Measurements from ENCODE around the gene TGM5. TPM values are rescaled to one million over a fixed set of nuclear protein-coding genes. Genes with fewer than 3 reads are reported as not detected.
"Not testable (repeated sequence)": the region's sequence is repeated elsewhere in the genome, so short reads cannot be mapped to it uniquely, and the experiment has no call there.

TGM5 gene
- total RNA-seq, 2 donors from 2014 or later = 0.95 to 2.0 TPM

DNA sequence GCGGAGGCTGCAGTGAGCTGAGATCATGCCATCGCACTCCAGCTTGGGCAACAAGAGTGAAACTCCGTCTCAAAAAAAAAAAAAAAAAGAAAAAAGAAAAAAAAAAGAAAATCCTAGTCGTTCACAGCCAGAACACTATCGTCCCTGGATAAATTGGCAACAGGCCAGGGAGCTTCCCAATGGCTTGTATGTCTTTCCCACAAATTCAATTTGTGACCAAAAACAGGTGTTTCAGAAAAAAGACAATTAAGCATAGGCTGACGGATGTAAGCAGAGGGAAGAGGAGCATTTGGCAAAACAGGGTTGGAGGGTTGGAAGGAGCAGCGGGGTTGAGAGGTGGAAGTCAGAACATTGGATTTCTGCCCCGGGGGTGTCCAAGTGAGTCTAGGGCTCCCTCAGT, 54.4 kb downstream of the TGM5 start:
- Mint-ChIP-seq H3K27ac (no peak overlapping the region), H3K4me1 (ENCODE audit: low read depth in 2 of 2) (no peaks in the 10 kb centered on the region), H3K36me3 (no peaks in the 10 kb centered on the region), H3K9me3 (no peaks in the 10 kb centered on the region), H3K4me3 (no peak overlapping the region), H3K27me3 (peaks cover 6 to 14% of the 10 kb centered on the region in 2 donors)
- ATAC-seq = no peak
- no peak for DNase-seq (ENCODE audit: low spot score)

DNA sequence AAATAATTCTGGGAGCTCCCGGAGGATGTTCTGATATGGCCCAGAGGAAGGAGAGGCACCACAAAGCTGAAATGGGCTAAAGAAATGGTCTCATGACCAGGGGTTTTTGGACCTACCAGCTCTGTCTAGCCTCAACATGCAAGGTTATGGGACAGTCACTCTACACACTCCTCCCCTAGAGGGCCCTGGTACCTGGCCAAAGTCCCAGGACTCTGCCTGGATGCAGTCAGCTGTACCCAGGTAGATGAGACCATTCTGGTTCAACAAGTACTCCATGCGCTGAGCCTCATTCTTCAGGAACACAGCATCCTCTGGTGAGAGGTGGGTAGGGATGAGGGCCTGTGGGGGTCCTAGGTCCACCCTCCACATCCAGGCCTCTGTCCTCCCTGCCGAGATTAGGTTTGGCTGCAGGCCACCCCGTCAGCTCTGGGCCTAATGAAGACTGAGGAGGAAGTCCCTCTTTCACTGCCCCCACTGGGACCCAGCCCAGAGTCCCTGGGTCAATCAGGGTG, 55.4 kb downstream of the TGM5 start:
- H3K9me3 Mint-ChIP-seq = no peaks in the 10 kb centered on the region
- H3K27me3 Mint-ChIP-seq = peaks cover 6 to 14% of the 10 kb centered on the region in 2 donors
- no peak overlapping the region for H3K4me3 Mint-ChIP-seq

GRCh38 chr15:43210807-43211206, 55.9 kb downstream of the TGM5 start:
- H3K27ac Mint-ChIP-seq = peak overlapping the region in 1 of 2 donors; percentile 44
- H3K4me3 Mint-ChIP-seq = no peak overlapping the region
- no peak for ATAC-seq
- DNase-seq (ENCODE audit: low spot score) = no peak
- H3K9me3 Mint-ChIP-seq = no peaks in the 10 kb centered on the region
- no peaks in the 10 kb centered on the region for H3K4me1 Mint-ChIP-seq (ENCODE audit: low read depth in 2 of 2)
- peaks cover 8 to 14% of the 10 kb centered on the region in 2 donors for H3K27me3 Mint-ChIP-seq
- H3K36me3 Mint-ChIP-seq = no peaks in the 10 kb centered on the region

More for the DNA sequence above, 55.4 kb downstream of the TGM5 start:
- no peak for DNase-seq (ENCODE audit: low spot score)
- Mint-ChIP-seq H3K36me3 (no peaks in the 10 kb centered on the region), H3K4me1 (ENCODE audit: low read depth in 2 of 2) (no peaks in the 10 kb centered on the region), H3K27ac (peak overlapping the region in 1 of 2 donors; percentile 44)
- no peak for ATAC-seq

DNA sequence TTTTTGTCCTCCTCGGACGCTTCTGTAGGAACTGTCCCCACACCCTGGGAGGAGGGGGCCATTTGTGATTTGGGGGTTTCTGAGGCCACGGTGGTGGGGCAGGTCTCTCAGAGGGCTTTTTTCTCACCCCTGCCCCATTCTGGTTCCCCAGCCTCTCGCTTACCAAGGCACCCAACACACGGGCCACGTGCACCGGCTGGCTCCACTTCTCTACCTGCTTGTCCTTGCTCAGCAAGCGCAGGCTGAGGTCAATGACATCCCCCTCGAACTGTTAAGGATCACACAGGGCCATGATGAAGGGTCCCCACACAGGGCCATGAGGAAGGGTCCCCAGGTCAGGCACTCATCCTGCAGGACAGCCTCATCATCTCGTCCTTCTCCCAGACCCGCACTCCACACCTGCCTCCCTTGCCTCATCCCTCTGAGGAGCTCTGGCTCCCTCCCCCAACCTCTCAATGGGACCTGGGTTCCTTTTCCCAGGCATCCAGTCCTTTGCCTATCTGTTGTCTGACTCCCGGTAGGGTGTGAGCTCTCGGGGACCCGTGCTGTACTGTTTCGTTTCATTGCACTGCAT, 56.5 kb downstream of the TGM5 start:
- H3K27ac Mint-ChIP-seq = peak overlapping the region in 1 of 2 donors; percentile 44
- no peaks in the 10 kb centered on the region for H3K36me3 Mint-ChIP-seq
- H3K27me3 Mint-ChIP-seq = peaks cover 9 to 14% of the 10 kb centered on the region in 2 donors
- ATAC-seq (no peak), DNase-seq (ENCODE audit: low spot score) (no peak)
- no peak overlapping the region for H3K4me3 Mint-ChIP-seq
- H3K9me3 Mint-ChIP-seq = no peaks in the 10 kb centered on the region
- no peaks in the 10 kb centered on the region for H3K4me1 Mint-ChIP-seq (ENCODE audit: low read depth in 2 of 2)

- H3K9me3 Mint-ChIP-seq = no peaks in the 10 kb centered on the region
- peaks cover 12 to 14% of the 10 kb centered on the region in 2 donors for H3K27me3 Mint-ChIP-seq
- H3K27ac Mint-ChIP-seq = no peak overlapping the region
- H3K4me1 Mint-ChIP-seq (ENCODE audit: low read depth in 2 of 2) = peaks cover 4% of the 10 kb centered on the region in 2 donors
- no peaks in the 10 kb centered on the region for H3K36me3 Mint-ChIP-seq
- H3K4me3 Mint-ChIP-seq = no peak overlapping the region
- DNase-seq (ENCODE audit: low spot score) = no peak
- no peak for ATAC-seq
Measured at GRCh38 chr15:43209059-43209824, 57.5 kb downstream of the TGM5 start.

DNA sequence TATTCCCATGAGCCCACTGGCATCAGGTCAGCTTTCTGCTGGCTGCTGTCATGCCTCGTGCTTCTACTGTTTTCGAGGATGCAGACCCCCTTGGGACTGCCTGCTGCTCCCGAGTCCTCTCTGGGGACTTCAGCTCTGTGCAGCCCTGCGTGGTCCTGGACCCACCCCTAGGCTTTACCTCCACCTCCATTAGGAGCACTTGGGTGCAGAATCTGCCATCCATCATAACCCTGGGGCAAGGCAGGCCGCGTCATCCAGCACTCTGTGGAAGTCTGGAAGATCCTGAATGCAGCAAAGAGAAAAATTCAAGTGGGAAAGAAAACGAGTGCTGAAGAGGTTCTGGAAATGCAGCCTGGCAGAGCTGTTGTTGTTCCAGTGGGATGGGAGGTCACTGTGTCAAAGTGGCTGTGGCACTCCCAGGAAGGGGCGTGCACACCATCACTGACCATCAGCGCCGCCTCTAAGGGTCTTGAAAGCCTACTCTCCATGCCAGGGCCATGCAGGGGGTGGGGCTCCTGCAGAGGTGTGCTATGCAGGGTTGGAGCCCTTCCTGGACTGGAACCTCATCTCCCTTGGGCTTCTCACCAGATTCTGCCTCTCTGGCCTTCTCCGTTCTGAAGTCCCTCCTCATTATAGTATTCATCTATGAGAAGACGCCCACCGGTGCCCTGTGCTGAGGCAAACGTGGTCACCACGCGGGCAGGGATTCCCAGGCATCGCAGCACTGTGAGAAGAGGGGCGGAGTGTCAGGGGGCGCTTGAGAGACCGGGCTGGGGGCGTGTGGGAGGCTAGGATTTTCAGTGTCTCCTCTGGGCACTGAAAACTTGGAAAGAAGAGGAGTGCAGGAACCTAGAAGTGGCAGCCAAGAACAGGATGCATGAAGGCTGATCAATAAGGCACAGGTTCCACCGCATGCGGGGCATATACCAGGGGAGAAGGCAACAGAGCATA, 58.4 kb downstream of the TGM5 start:
- H3K27ac Mint-ChIP-seq = no peak overlapping the region
- no peak overlapping the region for H3K4me3 Mint-ChIP-seq
- H3K27me3 Mint-ChIP-seq = peaks cover 14% of the 10 kb centered on the region in 2 donors
- no peaks in the 10 kb centered on the region for H3K9me3 Mint-ChIP-seq
- H3K4me1 Mint-ChIP-seq (ENCODE audit: low read depth in 2 of 2) = peaks cover 7% of the 10 kb centered on the region in 2 donors
- no peaks in the 10 kb centered on the region for H3K36me3 Mint-ChIP-seq
- DNase-seq (ENCODE audit: low spot score) (no peak), ATAC-seq (no peak)

DNA sequence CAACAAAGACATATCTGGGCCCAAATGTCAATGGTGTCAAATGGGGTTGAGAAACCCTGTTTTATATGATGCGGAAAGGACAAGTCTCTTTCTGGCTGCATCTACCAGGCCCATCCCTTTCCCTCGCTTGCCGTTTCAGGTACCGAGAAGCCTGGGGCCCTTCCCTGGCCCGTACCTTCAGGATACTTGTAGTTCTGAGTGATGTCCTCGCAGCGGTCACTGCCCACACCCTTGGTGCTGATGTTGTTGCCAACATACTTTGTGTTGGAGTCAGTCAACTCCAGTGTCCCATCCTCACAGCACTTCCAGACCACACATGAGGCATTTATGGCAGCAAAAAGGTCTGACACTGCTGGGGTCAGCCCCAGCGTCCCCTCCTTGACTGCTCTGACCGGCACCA, 59.7 kb downstream of the TGM5 start:
- Mint-ChIP-seq H3K4me1 (ENCODE audit: low read depth in 2 of 2) (peaks cover 7% of the 10 kb centered on the region in 2 donors), H3K9me3 (no peaks in the 10 kb centered on the region), H3K4me3 (no peak overlapping the region), H3K27me3 (peaks cover 14% of the 10 kb centered on the region in 2 donors), H3K27ac (no peak overlapping the region), H3K36me3 (no peaks in the 10 kb centered on the region)
- no peak for ATAC-seq
- DNase-seq (ENCODE audit: low spot score) = no peak

GRCh38 chr15:43206054-43206453, 60.7 kb downstream of the TGM5 start:
- Mint-ChIP-seq H3K27me3 (peaks cover 14% of the 10 kb centered on the region in 2 donors), H3K9me3 (no peaks in the 10 kb centered on the region), H3K27ac (no peak overlapping the region), H3K4me3 (no peak overlapping the region), H3K36me3 (no peaks in the 10 kb centered on the region), H3K4me1 (ENCODE audit: low read depth in 2 of 2) (peaks cover 7% of the 10 kb centered on the region in 2 donors)
- no peak for DNase-seq (ENCODE audit: low spot score)
- ATAC-seq = no peak

DNA sequence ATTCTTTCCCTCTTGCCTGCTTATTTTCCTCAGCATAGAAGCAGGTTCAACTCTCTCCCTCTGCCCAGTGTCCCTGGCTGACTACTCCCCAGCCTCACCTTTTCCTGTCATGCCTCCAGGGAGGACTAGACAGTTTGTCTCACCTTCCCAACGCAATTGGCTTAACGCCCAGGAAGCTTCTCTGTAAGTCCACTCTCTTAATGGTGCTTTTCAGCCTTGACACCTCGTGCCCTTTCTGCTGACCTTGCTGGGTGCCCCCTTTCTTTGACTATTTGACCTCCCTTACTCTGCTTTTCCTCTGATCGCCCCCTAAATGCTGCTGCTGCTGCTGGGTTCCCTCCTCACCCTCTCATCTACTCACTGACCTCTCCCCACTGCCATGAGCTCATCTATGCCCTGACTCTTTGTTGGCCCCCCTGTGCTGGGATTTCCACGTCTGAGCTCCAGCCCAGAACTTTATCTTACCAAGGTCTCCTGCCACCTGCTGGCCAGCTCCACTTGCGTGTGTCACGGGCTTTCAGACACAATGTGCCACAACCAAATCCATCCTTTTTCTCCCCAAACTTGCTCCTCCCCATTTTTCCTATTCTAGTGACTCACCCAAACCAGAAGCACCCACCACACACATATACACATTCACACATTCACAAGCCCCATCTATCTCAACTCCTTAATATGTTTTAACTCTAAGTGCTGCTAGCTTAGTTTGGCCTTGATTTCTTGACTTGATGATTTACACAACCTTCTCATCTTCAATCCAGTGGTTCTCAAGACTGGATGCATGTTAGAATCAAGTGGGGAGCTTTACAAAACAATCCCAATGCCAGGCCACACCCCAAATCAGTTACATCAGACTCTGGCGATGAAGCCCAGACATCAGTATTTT, 62.5 kb downstream of the TGM5 start:
- ATAC-seq = peak in 1 of 2 donors; percentile 46
- H3K27ac Mint-ChIP-seq = no peak overlapping the region
- H3K4me1 Mint-ChIP-seq (ENCODE audit: low read depth in 2 of 2) = peaks cover 7% of the 10 kb centered on the region in 2 donors
- peaks cover 14% of the 10 kb centered on the region in 2 donors for H3K27me3 Mint-ChIP-seq
- no peak overlapping the region for H3K4me3 Mint-ChIP-seq
- no peaks in the 10 kb centered on the region for H3K36me3 Mint-ChIP-seq
- no peak for DNase-seq (ENCODE audit: low spot score)
- no peaks in the 10 kb centered on the region for H3K9me3 Mint-ChIP-seq

DNA sequence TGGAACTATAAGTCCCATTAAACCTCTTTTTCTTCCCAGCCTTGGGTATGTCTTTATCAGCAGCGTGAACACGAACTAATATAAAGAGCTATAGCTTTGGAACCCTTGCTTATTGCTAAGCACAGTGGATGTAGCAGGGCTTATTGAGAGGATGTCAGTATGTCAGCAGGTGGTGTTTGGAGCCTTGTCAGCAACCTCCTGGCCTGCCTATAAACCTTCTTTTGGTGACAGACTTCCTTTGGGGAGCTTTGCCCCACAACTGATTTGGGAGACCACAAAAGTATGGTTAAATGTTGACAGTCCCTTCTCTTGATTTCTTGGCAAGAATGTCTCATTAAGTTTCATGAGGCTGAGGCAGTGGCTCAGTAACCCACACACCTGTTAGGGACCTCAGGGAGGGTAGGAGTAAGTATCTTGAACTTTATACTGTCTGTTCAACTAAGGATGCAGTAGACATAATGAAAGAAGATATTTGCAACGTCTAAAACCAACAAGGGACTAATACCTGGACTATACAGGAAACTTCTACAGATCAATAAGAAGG, 66.7 kb downstream of the TGM5 start:
- Mint-ChIP-seq H3K27me3 (peaks cover 0 to 5% of the 10 kb centered on the region in 2 donors), H3K27ac (no peak overlapping the region), H3K9me3 (no peaks in the 10 kb centered on the region), H3K4me3 (no peak overlapping the region), H3K4me1 (ENCODE audit: low read depth in 2 of 2) (peaks cover 7 to 11% of the 10 kb centered on the region in 2 donors), H3K36me3 (peaks cover 17% of the 10 kb centered on the region)
- DNase-seq (ENCODE audit: low spot score) (no peak), ATAC-seq (no peak)

DNA sequence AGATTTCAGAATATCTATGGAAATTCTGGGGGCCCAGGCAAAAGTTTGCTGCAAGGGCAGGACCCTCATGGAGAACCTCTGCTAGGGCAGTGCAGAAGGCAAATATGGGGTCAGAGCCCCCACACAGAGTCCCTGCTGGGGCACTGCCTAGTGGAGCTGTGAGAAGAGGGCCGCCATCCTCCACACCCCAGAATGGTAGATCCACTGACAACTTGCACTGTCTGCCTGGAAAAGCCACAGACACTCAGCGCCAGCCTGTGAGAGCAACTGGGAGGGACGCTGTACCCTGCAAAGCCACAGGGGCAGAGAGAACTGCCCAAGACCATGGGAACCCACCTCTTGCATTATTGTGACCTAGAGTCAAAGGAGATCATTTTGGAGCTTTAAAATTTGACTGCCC, 67.7 kb downstream of the TGM5 start:
- peaks cover under 1 to 4% of the 10 kb centered on the region in 2 donors for H3K4me1 Mint-ChIP-seq (ENCODE audit: low read depth in 2 of 2)
- no peak for DNase-seq (ENCODE audit: low spot score)

DNA sequence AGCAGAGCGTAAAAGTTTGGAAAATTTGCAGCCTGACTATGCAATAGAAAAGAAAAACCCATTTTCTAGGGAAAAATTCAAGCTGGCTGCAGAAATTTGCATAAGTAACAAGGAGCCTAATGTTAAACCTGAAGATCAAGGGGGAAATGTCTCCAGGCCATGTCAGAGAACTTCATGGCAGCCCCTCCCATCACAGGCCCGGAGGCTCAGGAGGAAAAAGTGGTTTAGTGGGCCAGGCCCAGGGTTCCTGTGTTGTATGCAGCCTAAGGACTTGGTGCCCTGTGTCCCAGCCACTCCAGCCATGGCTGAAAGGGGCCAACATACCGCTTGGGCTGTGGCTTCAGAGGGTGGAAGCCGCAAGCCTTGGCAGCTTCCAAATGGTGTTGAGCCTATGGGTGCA, 68.2 kb downstream of the TGM5 start:
- not testable (repeated sequence) for ATAC-seq; H3K27me3 Mint-ChIP-seq; H3K27ac Mint-ChIP-seq; H3K4me1 Mint-ChIP-seq (ENCODE audit: low read depth in 2 of 2); H3K9me3 Mint-ChIP-seq; H3K4me3 Mint-ChIP-seq; DNase-seq (ENCODE audit: low spot score)
- peaks cover 27% of the 10 kb centered on the region for H3K36me3 Mint-ChIP-seq

More for the DNA sequence above, 67.7 kb downstream of the TGM5 start:
- Mint-ChIP-seq H3K4me3 (no peak overlapping the region), H3K36me3 (peaks cover 27% of the 10 kb centered on the region), H3K27me3 (no peaks in the 10 kb centered on the region), H3K27ac (no peak overlapping the region), H3K9me3 (no peaks in the 10 kb centered on the region)
- ATAC-seq = no peak

All from natural killer cell treated with Interleukin-12 subunit alpha and Interleukin-12 subunit beta and Interleukin-15 and Interleukin-18, amount 100 ng/mL, for 72 hours (primary cell).